WTC11 (cell line): ENCODE results near the gene VSNL1. TPM values are rescaled to one million over a fixed set of nuclear protein-coding genes. Genes with fewer than 3 reads are reported as not detected.

Experiments
- ATAC-seq: fragments of 200-7000 bp; cut with Tn5 transposase; 2 replicates; pipeline ENCODE4 v1.10.0; 2021; ENCODE audit warnings: mild to moderate bottlenecking, moderate library complexity
- CTCF ChIA-PET: fragments of 300-600 bp; sonication (Branson Sonifier 250); formaldehyde crosslinking; loops from one replicate; lab custom pipeline; 2021; ENCODE audit warnings: antibody characterized with exemption; lab: Charles Lee
- POLR2A ChIA-PET: fragments of 350-600 bp; sonication (Branson Sonifier 250); formaldehyde crosslinking; loops from one replicate; lab custom pipeline; 2021; ENCODE audit warnings: antibody characterized with exemption; lab: Charles Lee
- DNase-seq: peaks from one replicate; pipeline ENCODE4 v3.0.0; 2021; ENCODE audit warnings: low spot score
- H3K27ac Mint-ChIP-seq: 2 replicates; pipeline ENCODE4 v1.8.0; 2021; ENCODE audit warnings: mixed read lengths
- H3K27me3 Mint-ChIP-seq: 2 replicates; pipeline ENCODE4 v1.8.0; 2021; ENCODE audit warnings: low read depth, mild to moderate bottlenecking, moderate library complexity, mixed read lengths
- H3K36me3 Mint-ChIP-seq: 2 replicates; pipeline ENCODE4 v1.8.0; 2021; ENCODE audit warnings: mixed read lengths
- H3K4me1 Mint-ChIP-seq: 2 replicates; pipeline ENCODE4 v1.8.0; 2022; ENCODE audit warnings: mixed read lengths
- H3K4me3 Mint-ChIP-seq: 2 replicates; pipeline ENCODE4 v1.8.0; 2021; ENCODE audit warnings: mild to moderate bottlenecking, moderate library complexity, mixed read lengths
- H3K9me3 Mint-ChIP-seq: 2 replicates; pipeline ENCODE4 v1.8.0; 2021; ENCODE audit warnings: mixed read lengths
- AFF4 ChIP-seq: sonication (generic); formaldehyde crosslinking; IDR thresholded peaks from 2 replicates; pipeline ENCODE4 v1.8.1; 2023; ENCODE audit warnings: mild to moderate bottlenecking, missing genetic modification reagents, borderline replicate concordance
- AR ChIP-seq: fragments of 250-450 bp; sonication (Bioruptor Pico); IDR thresholded peaks from 2 replicates; pipeline ENCODE4 v1.9.0; 2021; ENCODE audit warnings: mild to moderate bottlenecking
- ATF1 ChIP-seq: sonication (generic); formaldehyde crosslinking; IDR thresholded peaks from 2 replicates; pipeline ENCODE4 v1.8.1; 2023; ENCODE audit warnings: mild to moderate bottlenecking, moderate library complexity, missing genetic modification reagents
- ETV6 ChIP-seq: sonication (generic); formaldehyde crosslinking; IDR thresholded peaks from 2 replicates; pipeline ENCODE4 v1.8.1; 2022; ENCODE audit warnings: mild to moderate bottlenecking, missing genetic modification reagents
- FOXK1 ChIP-seq: sonication (generic); formaldehyde crosslinking; IDR thresholded peaks from 2 replicates; pipeline ENCODE4 v1.8.0; 2022; ENCODE audit warnings: mild to moderate bottlenecking, moderate library complexity, missing genetic modification reagents
- FOXP1 ChIP-seq: sonication (generic); formaldehyde crosslinking; IDR thresholded peaks from 2 replicates; pipeline ENCODE4 v1.8.0; 2022; ENCODE audit warnings: missing genetic modification reagents, mild to moderate bottlenecking, moderate library complexity, borderline replicate concordance
- IRF1 ChIP-seq: sonication (generic); formaldehyde crosslinking; IDR thresholded peaks from 2 replicates; pipeline ENCODE4 v1.8.0; 2023; ENCODE audit warnings: missing genetic modification reagents
- IRF2 ChIP-seq: sonication (generic); formaldehyde crosslinking; IDR thresholded peaks from 2 replicates; pipeline ENCODE4 v1.8.0; 2022; ENCODE audit warnings: low read depth, missing genetic modification reagents, borderline replicate concordance
- KAT7 ChIP-seq: sonication (generic); formaldehyde crosslinking; IDR thresholded peaks from 2 replicates; pipeline ENCODE4 v1.8.1; 2023; ENCODE audit warnings: missing genetic modification reagents, mild to moderate bottlenecking, borderline replicate concordance
- NR1H2 ChIP-seq: sonication (generic); formaldehyde crosslinking; IDR thresholded peaks from 2 replicates; pipeline ENCODE4 v1.9.0; 2021; ENCODE audit warnings: mild to moderate bottlenecking, moderate library complexity, missing genetic modification reagents
- NR3C1 ChIP-seq: sonication (generic); formaldehyde crosslinking; conservative IDR thresholded peaks from 2 replicates; pipeline ENCODE4 v1.8.1; 2023; ENCODE audit warnings: low read depth, mild to moderate bottlenecking, missing genetic modification reagents
- OVOL2 ChIP-seq: fragments of 250-450 bp; sonication (Bioruptor Pico); IDR thresholded peaks from 2 replicates; pipeline ENCODE4 v1.9.0; 2021; ENCODE audit warnings: mild to moderate bottlenecking, borderline replicate concordance
- PRDM15 ChIP-seq: sonication (generic); formaldehyde crosslinking; IDR thresholded peaks from 2 replicates; pipeline ENCODE4 v1.8.0; 2022; ENCODE audit warnings: missing genetic modification reagents
- PREB ChIP-seq: sonication (generic); formaldehyde crosslinking; IDR thresholded peaks from 2 replicates; pipeline ENCODE4 v1.8.1; 2022; ENCODE audit warnings: mild to moderate bottlenecking, missing genetic modification reagents, moderate library complexity, borderline replicate concordance
- RORB ChIP-seq: fragments of 250-450 bp; sonication (Bioruptor Pico); IDR thresholded peaks from 2 replicates; pipeline ENCODE4 v1.9.0; 2021; ENCODE audit warnings: mild to moderate bottlenecking
- SOX15 ChIP-seq: fragments of 250-450 bp; sonication (Bioruptor Pico); IDR thresholded peaks from 2 replicates; pipeline ENCODE4 v1.9.0; 2021; ENCODE audit warnings: mild to moderate bottlenecking
- TCF7 ChIP-seq: sonication (generic); formaldehyde crosslinking; IDR thresholded peaks from 2 replicates; pipeline ENCODE4 v1.8.0; 2022; ENCODE audit warnings: mild to moderate bottlenecking, low read depth, missing genetic modification reagents, moderate library complexity
- TEAD1 ChIP-seq: sonication (generic); formaldehyde crosslinking; IDR thresholded peaks from 2 replicates; pipeline ENCODE4 v1.8.0; 2022; ENCODE audit warnings: mild to moderate bottlenecking, missing genetic modification reagents
- USF1 ChIP-seq: sonication (generic); formaldehyde crosslinking; IDR thresholded peaks from 2 replicates; pipeline ENCODE4 v1.8.0; 2022; ENCODE audit warnings: mild to moderate bottlenecking, missing genetic modification reagents
- ZBTB21 ChIP-seq: sonication (generic); formaldehyde crosslinking; IDR thresholded peaks from 2 replicates; pipeline ENCODE4 v1.8.1; 2023; ENCODE audit warnings: mild to moderate bottlenecking, missing genetic modification reagents, borderline replicate concordance
- ZNF138 ChIP-seq: sonication (generic); formaldehyde crosslinking; conservative IDR thresholded peaks from 2 replicates; pipeline ENCODE4 v1.8.1; 2022; ENCODE audit warnings: mild to moderate bottlenecking, moderate library complexity, missing genetic modification reagents
- total RNA-seq: library from RNA; stranded (reverse); gene quantifications from 3 replicates; pipeline ENCODE4 v1.2.3, GENCODE V29; 2021

VSNL1 gene
- total RNA-seq, 1 experiment from 2014 or later: 78.4 TPM

GRCh38 chr2:17573085-17573803 is 32.7 kb downstream of the VSNL1 start:
- Mint-ChIP-seq H3K4me3 (no peak overlapping the region), H3K27ac (0 out of 2 replicates have a peak overlapping the region, but pooled peaks have one; percentile 50), H3K36me3 (peaks cover 21% of the 10 kb centered on the region), H3K27me3 (no peaks in the 10 kb centered on the region), H3K9me3 (peaks cover 4% of the 10 kb centered on the region; the same call in 1 of the 2 replicates), H3K4me1 (peaks cover 53% of the 10 kb centered on the region)
- TF ChIP-seq NR1H2 (no peak), ATF1 (no peak), USF1 (no peak), AR (no peak), FOXP1 (CRISPR knock-in tag) (no peak), RORB (CRISPR knock-in tag) (no peak), ZNF138 (no peak), PREB (CRISPR knock-in tag) (no peak), OVOL2 (no peak), ETV6 (no peak), PRDM15 (CRISPR knock-in tag) (no peak)
- ATAC-seq (peak; percentile 70), DNase-seq (no peak)
- ChIA-PET CTCF (interaction anchor here (0.6 to 1.2 kb wide), 3 partner anchors 30 to 799 kb away, joined by 3 to 4 read pairs (median 3); no protein-coding TSS in a partner anchor), POLR2A (no interaction called here)

GRCh38 chr2:17573804-17574175 is 33.3 kb downstream of the VSNL1 start:
- CTCF ChIA-PET: interaction anchor here (0.6 to 1.2 kb wide), 3 partner anchors 30 to 799 kb away, joined by 3 to 4 read pairs (median 3); no protein-coding TSS in a partner anchor
- H3K27ac Mint-ChIP-seq: peak overlapping the region; percentile 50
- TF ChIP-seq NR3C1 (CRISPR knock-in tag) (no peak), KAT7 (CRISPR knock-in tag) (no peak), IRF1 (CRISPR knock-in tag) (no peak), IRF2 (CRISPR knock-in tag) (no peak), AFF4 (no peak), ZBTB21 (CRISPR knock-in tag) (no peak), FOXK1 (CRISPR knock-in tag) (no peak), USF1 (no peak), OVOL2 (no peak), TEAD1 (CRISPR knock-in tag) (no peak), TCF7 (CRISPR knock-in tag) (no peak), SOX15 (no peak)

More at GRCh38 chr2:17573804-17574175, 33.3 kb downstream of the VSNL1 start:
- Mint-ChIP-seq H3K36me3 (peaks cover 20% of the 10 kb centered on the region), H3K4me1 (peaks cover 58% of the 10 kb centered on the region), H3K27me3 (no peaks in the 10 kb centered on the region), H3K4me3 (no peak overlapping the region), H3K9me3 (peaks cover 4% of the 10 kb centered on the region; the same call in 1 of the 2 replicates)
- DNase-seq (no peak), ATAC-seq (no peak)
- POLR2A ChIA-PET: no interaction called here
